K562 (cell line): ENCODE data around the gene CDRT4. TPM values are rescaled to one million over a fixed set of nuclear protein-coding genes. Genes with fewer than 3 reads are reported as not detected.

Experiments used
- ATAC-seq: fragments of 200-7000 bp; cut with Tn5 transposase; 3 replicates; pipeline ENCODE4 v1.9.1; 2020; ENCODE audit warnings: moderate library complexity
- BruUV-seq: library from RNA; stranded (reverse); fragments of 400-500 nt; replicated peaks from 2 replicates; lab custom pipeline; 2021; lab: Mats Ljungman, UMichigan
- CTCF ChIA-PET: fragments of 300-600 bp; formaldehyde crosslinking; extraction: SDS; loops from one replicate; lab custom pipeline; 2021; ENCODE audit warnings: low intra/inter-chr PET ratio; lab: Yijun Ruan, JAX
- POLR2A ChIA-PET: fragments of 300-600, 350-650 bp; sonication (Branson Sonifier 250); formaldehyde crosslinking; extraction: SDS; loops from one replicate; lab custom pipeline; 2021; ENCODE audit warnings: antibody characterized with exemption, inconsistent platforms; lab: Yijun Ruan, JAX
- DNase-seq, 4 experiments: peaks; one replicate each; pipeline versions ENCODE4 v3.0.0 to v3.0.0-alpha.2; 2011 to 2018; ENCODE audit warnings: low spot score in 3 of 4, mixed read lengths in 3 of 4; ENCODE audit errors: extremely low read depth in 1 of 4
- FAIRE-seq: peaks from 2 replicates; lab custom pipeline; 2011; peaks lifted over from hg19 to GRCh38; lab: Jason Lieb, UNC
- H2AFZ ChIP-seq: 2 replicates; pipeline ENCODE4 v1.6.0; 2011; ENCODE audit warnings: low read depth, low read length, control low read depth, inconsistent platforms
- H3K27ac ChIP-seq: fragments of 200-600 bp; 3 replicates; pipeline ENCODE4 v1.8.0; 2011; ENCODE audit warnings: low read depth, mild to moderate bottlenecking, control low read depth, inconsistent platforms, low read length, moderate library complexity, mixed read lengths; ENCODE audit errors: extremely low read depth
- H3K27me3 ChIP-seq, 2 experiments: fragments of 300-600 bp in 1 of 2; 2 replicates in 1 of 2; 3 replicates in 1 of 2; pipeline versions ENCODE4 v1.6.0 to v1.8.0; 2011; ENCODE audit warnings: inconsistent platforms in 2 of 2, low read length in 2 of 2, mild to moderate bottlenecking in 1 of 2, mixed read lengths in 1 of 2, moderate library complexity in 1 of 2; ENCODE audit not compliant: control insufficient read depth in 2 of 2, insufficient read depth in 2 of 2
- H3K36me3 ChIP-seq: fragments of 300-600 bp; 3 replicates; pipeline ENCODE4 v1.8.0; 2011; ENCODE audit warnings: mild to moderate bottlenecking, low read length, inconsistent platforms; ENCODE audit not compliant: control insufficient read depth, insufficient read depth
- H3K4me1 ChIP-seq, 2 experiments: fragments of 200-600 bp in 1 of 2; replicated peaks in 1 of 2; 2 replicates in 1 of 2; 3 replicates in 1 of 2; pipeline versions ENCODE4 v1.5.1 to v1.8.0; 2011; ENCODE audit warnings: inconsistent platforms in 2 of 2, low read length in 2 of 2, mild to moderate bottlenecking in 1 of 2, mixed read lengths in 1 of 2, moderate library complexity in 1 of 2; ENCODE audit not compliant: control insufficient read depth in 2 of 2, insufficient read depth in 2 of 2
- H3K4me2 ChIP-seq: 2 replicates; pipeline ENCODE4 v1.6.1; 2011; ENCODE audit warnings: low read length, control low read depth, inconsistent platforms, mixed read lengths; ENCODE audit not compliant: insufficient read depth
- H3K4me3 ChIP-seq: fragments of 200-600 bp; sonication (generic), shearing (Covaris generic); 2 replicates; pipeline ENCODE4 v1.5.1; 2016; ENCODE audit warnings: control low read depth, inconsistent platforms
- H3K79me2 ChIP-seq: fragments of 200-600 bp; 3 replicates; pipeline ENCODE4 v1.8.0; 2011; ENCODE audit warnings: low read length, inconsistent platforms; ENCODE audit not compliant: control insufficient read depth, insufficient read depth
- H3K9ac ChIP-seq, 2 experiments: 2 replicates each; pipeline versions ENCODE4 v1.6.0 to v1.6.1; 2011; ENCODE audit warnings: low read depth in 2 of 2, low read length in 2 of 2, control low read depth in 1 of 2, inconsistent platforms in 1 of 2, mild to moderate bottlenecking in 1 of 2, mixed read lengths in 1 of 2; ENCODE audit not compliant: insufficient read depth in 1 of 2
- H3K9me1 ChIP-seq: one replicate; pipeline ENCODE4 v1.6.0; 2011; ENCODE audit warnings: inconsistent platforms, mild to moderate bottlenecking, low read length, moderate library complexity; ENCODE audit not compliant: control insufficient read depth, insufficient read depth
- H3K9me3 ChIP-seq: replicated peaks from 2 replicates; pipeline ENCODE4 v1.5.1; 2011; ENCODE audit warnings: low read depth, low read length, inconsistent platforms; ENCODE audit not compliant: control insufficient read depth, insufficient read depth
- H4K20me1 ChIP-seq: replicated peaks from 2 replicates; pipeline ENCODE4 v1.6.1; 2011; ENCODE audit warnings: low read length, inconsistent platforms, mixed read lengths; ENCODE audit not compliant: control insufficient read depth, insufficient read depth
- ETS1 ChIP-seq: conservative IDR thresholded peaks from 2 replicates; pipeline ENCODE4 v1.6.1; 2011; ENCODE audit warnings: low read depth, mild to moderate bottlenecking, low read length; ENCODE audit not compliant: control insufficient read depth
- HNRNPH1 ChIP-seq: fragments of 200-400 bp; formaldehyde crosslinking; optimal IDR thresholded peaks from 2 replicates; pipeline ENCODE3; 2017; ENCODE audit warnings: low read depth, mild to moderate bottlenecking, low read length, moderate library complexity
- HNRNPUL1 ChIP-seq: fragments of 200-400 bp; formaldehyde crosslinking; IDR thresholded peaks from 2 replicates; pipeline ENCODE4 v1.6.1; 2017; ENCODE audit warnings: low read length
- JUNB ChIP-seq: fragments of 450-650 bp; formaldehyde crosslinking; conservative IDR thresholded peaks from 2 replicates; pipeline ENCODE4 v1.4.0; 2020; ENCODE audit warnings: mild to moderate bottlenecking
- KDM4B ChIP-seq, 2 experiments: fragments of 450-650 bp in 1 of 2; sonication (generic) in 1 of 2; IDR thresholded peaks; 2 replicates each; pipeline ENCODE4 v1.6.1; 2016 to 2017; ENCODE audit warnings: borderline replicate concordance in 2 of 2, antibody characterized with exemption in 1 of 2, low read depth in 1 of 2, mild to moderate bottlenecking in 1 of 2
- MBD2 ChIP-seq: sonication (generic); IDR thresholded peaks from 2 replicates; pipeline ENCODE4 v1.6.1; 2016; ENCODE audit warnings: low read depth, borderline replicate concordance
- MTA1 ChIP-seq: fragments of 450-650 bp; IDR thresholded peaks from 2 replicates; pipeline ENCODE4 v1.6.1; 2017; ENCODE audit warnings: borderline replicate concordance
- NCOR1 ChIP-seq: fragments of 450-650 bp; IDR thresholded peaks from 2 replicates; pipeline ENCODE4 v1.6.1; 2016; ENCODE audit warnings: mild to moderate bottlenecking, moderate library complexity
- SRSF7 ChIP-seq: fragments of 200-400 bp; formaldehyde crosslinking; optimal IDR thresholded peaks from 2 replicates; pipeline ENCODE3; 2017; ENCODE audit warnings: mild to moderate bottlenecking, low read depth, low read length
- TSC22D4 ChIP-seq: fragments of 450-650 bp; IDR thresholded peaks from 2 replicates; pipeline ENCODE4 v1.6.1; 2016; ENCODE audit warnings: missing genetic modification characterization, missing biosample characterization, control low read depth
- XRCC4 ChIP-seq: IDR thresholded peaks from one replicate; pipeline ENCODE4 v1.6.1; 2011; ENCODE audit not compliant: insufficient read depth, insufficient read length; ENCODE audit errors: extremely low read depth
- XRCC5 ChIP-seq: fragments of 200-400 bp; formaldehyde crosslinking; IDR thresholded peaks from 2 replicates; pipeline ENCODE4 v1.6.1; 2017; ENCODE audit warnings: low read depth, mild to moderate bottlenecking, low read length
- ZNF121 ChIP-seq: sonication (generic); formaldehyde crosslinking; conservative IDR thresholded peaks from 2 replicates; pipeline ENCODE4 v1.8.0; 2022; ENCODE audit warnings: missing genetic modification reagents
- ZNF75A ChIP-seq: fragments of 450-650 bp; formaldehyde crosslinking; IDR thresholded peaks from 2 replicates; pipeline ENCODE4 v1.4.0; 2020; ENCODE audit warnings: mild to moderate bottlenecking
- WGBS: fragments of 100-300 bp; shearing (Covaris generic); methylation state at CpG from one replicate; pipeline ENCODE4 v1.1.6; 2016; ENCODE audit warnings: low coverage, mixed read lengths; ENCODE audit not compliant: insufficient coverage; ENCODE audit errors: missing lambda C conversion rate; 5-methylcytosine and 5-hydroxymethylcytosine counted together
- in situ Hi-C: fragments of 300-500 bp; cut with MboI; formaldehyde crosslinking; loops from 4 replicates; pipeline ENCODE4 v1.15.0; 2018; ENCODE audit warnings: inconsistent platforms, mixed read lengths
- intact Hi-C: fragments of 100-400 bp; cut with micrococcal nuclease; formaldehyde crosslinking; loops from 2 replicates; pipeline ENCODE4 v1.14.2; 2022
- polyA plus RNA-seq, 8 experiments: library from polyadenylated mRNA; depleted of rRNA in 4 of 8; stranded (reverse) in 5 of 8; unstranded in 3 of 8; fragments of >200 nt; fragmentation: Nextera tagmentation in 2 of 8; fragmentation: Illumina TruSeq in 1 of 8; extraction: Ambion mirVana in 2 of 8; extraction: Trizol in 1 of 8; gene quantifications; 2 replicates each; pipeline versions ENCODE4 v1.2.1 to v1.2.3, GENCODE V29; 2011 to 2014; ENCODE audit warnings: inconsistent platforms in 1 of 8, missing spikeins in 1 of 8
- total RNA-seq, 7 experiments: library from RNA; depleted of rRNA in 6 of 7; stranded (reverse); fragments of >200 nt in 6 of 7; fragmentation: Illumina TruSeq in 2 of 7; extraction: Trizol in 2 of 7; gene quantifications; 2 replicates each; pipeline versions ENCODE4 v1.2.1 to v1.2.3, GENCODE V29; 2011 to 2021; ENCODE audit warnings: low replicate concordance in 1 of 7
- TF ChIP-seq, protein P1 (sequence below): fragments of 200-800 bp; sonication (Bioruptor generic); IDR thresholded peaks from 2 replicates; pipeline ENCODE4 v1.6.1; 2016; ENCODE audit warnings: missing genetic modification characterization, missing compliant biosample characterization

Gene CDRT4
- total and polyA plus RNA-seq, 9 of the 15 experiments (the other 6 are each of a cell fraction or from before 2014, with no cell fraction given), result 1.7 to 6.4 (median 3.5) TPM

GRCh38 chr17:15457723-15458094, 9.7 kb downstream of the CDRT4 start (continued):
- TF ChIP-seq ZNF75A (CRISPR knock-in tag) (no peak), MTA1 (no peak)

DNA sequence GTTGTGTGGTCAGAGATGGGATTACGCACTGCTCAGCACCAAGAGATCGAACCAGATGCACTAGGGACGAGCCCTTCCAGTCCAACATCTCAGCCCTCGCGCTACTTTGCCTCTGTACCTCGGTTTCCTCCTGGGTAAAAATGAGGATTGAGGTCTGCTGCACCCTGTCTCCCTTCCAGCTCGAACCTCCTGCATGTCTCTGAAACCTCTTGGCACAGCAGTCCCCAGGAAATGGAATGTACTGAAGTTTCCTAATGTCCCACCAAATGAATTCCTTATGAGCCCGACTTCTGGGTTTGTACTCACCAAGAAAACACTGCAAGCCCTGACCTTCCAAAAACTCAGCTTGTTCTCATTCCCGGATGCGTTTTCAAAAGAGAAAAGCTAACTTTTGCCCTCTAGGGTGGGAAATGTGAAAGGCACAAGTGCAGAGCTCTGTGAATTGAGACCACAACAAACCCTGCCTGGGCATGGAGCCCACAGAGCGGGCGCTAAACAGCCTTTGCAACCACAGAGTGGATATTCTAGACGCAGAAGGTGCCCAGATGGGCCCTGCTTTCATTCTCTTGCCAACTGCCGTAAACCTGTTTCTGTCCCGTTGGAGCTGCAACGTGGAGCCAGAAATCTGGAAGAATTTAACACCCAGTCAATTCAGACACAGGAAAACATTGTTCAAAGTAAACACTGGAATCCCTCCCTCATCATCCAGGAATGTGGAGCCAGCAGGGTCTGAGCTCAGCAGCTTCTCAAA, 10.3 kb downstream of the CDRT4 start:
- Histone ChIP-seq H3K9me3 (no peaks in the 10 kb centered on the region), H3K79me2 (no peaks in the 10 kb centered on the region), H2AFZ (no peak overlapping the region), H3K36me3 (no peaks in the 10 kb centered on the region), H3K9ac (no peak overlapping the region), H3K27me3 (no peaks in the 10 kb centered on the region), H3K4me3 (no peak overlapping the region), H4K20me1 (no peaks in the 10 kb centered on the region), H3K9me1 (no peaks in the 10 kb centered on the region), H3K27ac (no peak overlapping the region), H3K4me2 (no peak overlapping the region), H3K4me1 (no peaks in the 10 kb centered on the region)
- DNase-seq (no peak), ATAC-seq (no peak), FAIRE-seq (no peak)
- ChIA-PET POLR2A (no interaction called here), CTCF (no interaction called here)
- intact Hi-C loops, result no loop called here
- in situ Hi-C loops, result no loop called here
- WGBS, result 60% methylated on average over 9 of the region's 16 CpGs
- TF ChIP-seq HNRNPUL1, result no peak
- TF ChIP-seq XRCC4, result no peak
- no peak for TF ChIP-seq KDM4B (IDR thresholded peaks at IDR 0.05; ENCODE audit: borderline replicate concordance in 2 of 2, low read depth in 1 of 2)
- TF ChIP-seq SRSF7, result no peak
- TF ChIP-seq JUNB (CRISPR knock-in tag), result no peak
- TF ChIP-seq XRCC5, result no peak
- no peak for TF ChIP-seq HNRNPH1
- TF ChIP-seq, protein P1, sequence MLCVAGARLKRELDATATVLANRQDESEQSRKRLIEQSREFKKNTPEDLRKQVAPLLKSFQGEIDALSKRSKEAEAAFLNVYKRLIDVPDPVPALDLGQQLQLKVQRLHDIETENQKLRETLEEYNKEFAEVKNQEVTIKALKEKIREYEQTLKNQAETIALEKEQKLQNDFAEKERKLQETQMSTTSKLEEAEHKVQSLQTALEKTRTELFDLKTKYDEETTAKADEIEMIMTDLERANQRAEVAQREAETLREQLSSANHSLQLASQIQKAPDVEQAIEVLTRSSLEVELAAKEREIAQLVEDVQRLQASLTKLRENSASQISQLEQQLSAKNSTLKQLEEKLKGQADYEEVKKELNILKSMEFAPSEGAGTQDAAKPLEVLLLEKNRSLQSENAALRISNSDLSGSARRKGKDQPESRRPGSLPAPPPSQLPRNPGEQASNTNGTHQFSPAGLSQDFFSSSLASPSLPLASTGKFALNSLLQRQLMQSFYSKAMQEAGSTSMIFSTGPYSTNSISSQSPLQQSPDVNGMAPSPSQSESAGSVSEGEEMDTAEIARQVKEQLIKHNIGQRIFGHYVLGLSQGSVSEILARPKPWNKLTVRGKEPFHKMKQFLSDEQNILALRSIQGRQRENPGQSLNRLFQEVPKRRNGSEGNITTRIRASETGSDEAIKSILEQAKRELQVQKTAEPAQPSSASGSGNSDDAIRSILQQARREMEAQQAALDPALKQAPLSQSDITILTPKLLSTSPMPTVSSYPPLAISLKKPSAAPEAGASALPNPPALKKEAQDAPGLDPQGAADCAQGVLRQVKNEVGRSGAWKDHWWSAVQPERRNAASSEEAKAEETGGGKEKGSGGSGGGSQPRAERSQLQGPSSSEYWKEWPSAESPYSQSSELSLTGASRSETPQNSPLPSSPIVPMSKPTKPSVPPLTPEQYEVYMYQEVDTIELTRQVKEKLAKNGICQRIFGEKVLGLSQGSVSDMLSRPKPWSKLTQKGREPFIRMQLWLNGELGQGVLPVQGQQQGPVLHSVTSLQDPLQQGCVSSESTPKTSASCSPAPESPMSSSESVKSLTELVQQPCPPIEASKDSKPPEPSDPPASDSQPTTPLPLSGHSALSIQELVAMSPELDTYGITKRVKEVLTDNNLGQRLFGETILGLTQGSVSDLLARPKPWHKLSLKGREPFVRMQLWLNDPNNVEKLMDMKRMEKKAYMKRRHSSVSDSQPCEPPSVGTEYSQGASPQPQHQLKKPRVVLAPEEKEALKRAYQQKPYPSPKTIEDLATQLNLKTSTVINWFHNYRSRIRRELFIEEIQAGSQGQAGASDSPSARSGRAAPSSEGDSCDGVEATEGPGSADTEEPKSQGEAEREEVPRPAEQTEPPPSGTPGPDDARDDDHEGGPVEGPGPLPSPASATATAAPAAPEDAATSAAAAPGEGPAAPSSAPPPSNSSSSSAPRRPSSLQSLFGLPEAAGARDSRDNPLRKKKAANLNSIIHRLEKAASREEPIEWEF (CRISPR knock-in tag), result no peak
- no peak for TF ChIP-seq TSC22D4
- no peak for TF ChIP-seq NCOR1
- no peak for TF ChIP-seq MBD2
- TF ChIP-seq ZNF121 (CRISPR knock-in tag), result no peak
- TF ChIP-seq ETS1, result no peak
- no TSS peak for BruUV-seq
